Measurements from ENCODE around the gene MLH1. TPM values are rescaled to one million over a fixed set of nuclear protein-coding genes. Genes with fewer than 3 reads are reported as not detected.

MLH1 gene
- polyA plus RNA-seq (2013, experiment 1 of 2) = 28.8 TPM
- 29.0 TPM for polyA plus RNA-seq (2013, experiment 2 of 2)

- H3K9me3 ChIP-seq (replicated peaks in 1 of 2; ENCODE audit: control insufficient read depth in 2 of 2, insufficient read depth in 1 of 2, low read depth in 1 of 2, low read length in 2 of 2) = no peaks in the 10 kb centered on the region
- peak within 1 kb of the TSS; percentile 94 for H3K9ac ChIP-seq (ENCODE audit: low read depth, low read length, poor library complexity)
- H3K18ac ChIP-seq (ENCODE audit: low read length) = peak within 1 kb of the TSS; percentile 98
- H3K4me3 ChIP-seq (ENCODE audit: low read length in 2 of 2) = peak within 1 kb of the TSS; percentile 78 to 91
- peaks cover 5 to 73% of the 10 kb centered on the region in 2 donors for H3K36me3 ChIP-seq (replicated peaks in 1 of 2; ENCODE audit: control insufficient read depth in 2 of 2, insufficient read depth in 2 of 2, low read length in 2 of 2)
- no CpG with 5 or more reads among the region's 47 CpGs for WGBS, 2 donors (ENCODE audit: extremely low coverage in 2 of 2, insufficient read length in 2 of 2, insufficient replicate concordance in 1 of 2)
- no peak within 1 kb of the TSS for H2BK12ac ChIP-seq (ENCODE audit: low read length)
- H3K79me1 ChIP-seq (ENCODE audit: low read depth, low read length) = no peaks in the 10 kb centered on the region
- no peak within 1 kb of the TSS for H4K91ac ChIP-seq (ENCODE audit: low read depth, low read length, poor library complexity)
- no peaks in the 10 kb centered on the region for H3K27me3 ChIP-seq (ENCODE audit: control insufficient read depth in 3 of 3, insufficient read depth in 3 of 3, low read depth in 1 of 3, low read length in 3 of 3)
- H2AFZ ChIP-seq (ENCODE audit: low read length) = peak within 1 kb of the TSS; percentile 90
- peak within 1 kb of the TSS; percentile 92 for H3K27ac ChIP-seq (replicated peaks; ENCODE audit: low read length)
- no peak within 1 kb of the TSS for H4K8ac ChIP-seq (ENCODE audit: low read depth, low read length)
- H2BK120ac ChIP-seq (ENCODE audit: low read depth, low read length) = no peak within 1 kb of the TSS
- peak within 1 kb of the TSS; percentile 22 for H3K14ac ChIP-seq (ENCODE audit: low read length)
- peak within 1 kb of the TSS; percentile 68 for H2BK5ac ChIP-seq (ENCODE audit: low read length)
- no peak within 1 kb of the TSS for H3K4ac ChIP-seq (ENCODE audit: low read length)
- H2BK15ac ChIP-seq (ENCODE audit: low read length) = no peak within 1 kb of the TSS
- peak within 1 kb of the TSS; percentile 66 for H3K23ac ChIP-seq (ENCODE audit: low read depth, low read length, poor library complexity)
- peak within 1 kb of the TSS; percentile 48 for H3K4me2 ChIP-seq (ENCODE audit: insufficient read depth, low read length, poor library complexity, severe bottlenecking)
- peak; percentile 100 for DNase-seq (ENCODE audit: low spot score)
- peaks cover 2 to 14% of the 10 kb centered on the region in 2 donors for H3K4me1 ChIP-seq (ENCODE audit: control insufficient read depth in 2 of 2, insufficient read depth in 1 of 2, low read depth in 1 of 2, low read length in 2 of 2)
- peak within 1 kb of the TSS; percentile 9 for H2AK5ac ChIP-seq (ENCODE audit: low read depth, low read length)
Measured at GRCh38 chr3:36993326-36994283, at the start of gene MLH1. MLH1 (plus strand) TSS chr3:36993518; CDS start chr3:36993548, 30 bp downstream.

- peaks cover 10 to 21% of the 10 kb centered on the region in 2 donors for H3K9me3 ChIP-seq (replicated peaks in 1 of 2; ENCODE audit: control insufficient read depth in 2 of 2, insufficient read depth in 1 of 2, low read depth in 1 of 2, low read length in 2 of 2)
- no peak overlapping the region for H3K14ac ChIP-seq (ENCODE audit: low read length)
- peak overlapping the region; percentile 66 for H2AK5ac ChIP-seq (ENCODE audit: low read depth, low read length)
- H3K4me3 ChIP-seq (ENCODE audit: low read length in 2 of 2) = peak overlapping the region in 1 of 2 donors; percentile 79
- H4K91ac ChIP-seq (ENCODE audit: low read depth, low read length, poor library complexity) = no peak overlapping the region
- H3K18ac ChIP-seq (ENCODE audit: low read length) = peak overlapping the region; percentile 98
- peak overlapping the region; percentile 83 for H3K4me2 ChIP-seq (ENCODE audit: insufficient read depth, low read length, poor library complexity, severe bottlenecking)
- no peak overlapping the region for H3K4ac ChIP-seq (ENCODE audit: low read length)
- no CpG with 5 or more reads among the region's 10 CpGs for WGBS, 2 donors (ENCODE audit: extremely low coverage in 2 of 2, insufficient read length in 2 of 2, insufficient replicate concordance in 1 of 2)
- no peaks in the 10 kb centered on the region for H3K36me3 ChIP-seq (replicated peaks in 1 of 2; ENCODE audit: control insufficient read depth in 2 of 2, insufficient read depth in 2 of 2, low read length in 2 of 2)
- DNase-seq (ENCODE audit: low spot score) = no peak
- H3K27ac ChIP-seq (replicated peaks; ENCODE audit: low read length) = no peak overlapping the region
- peak overlapping the region; percentile 99 for H2BK15ac ChIP-seq (ENCODE audit: low read length)
- H3K27me3 ChIP-seq (ENCODE audit: control insufficient read depth in 3 of 3, insufficient read depth in 3 of 3, low read depth in 1 of 3, low read length in 3 of 3) = peaks cover 3 to 11% (median 3%) of the 10 kb centered on the region in 3 experiments
- no peak overlapping the region for H4K8ac ChIP-seq (ENCODE audit: low read depth, low read length)
- no peak overlapping the region for H2BK120ac ChIP-seq (ENCODE audit: low read depth, low read length)
- peaks cover 3% of the 10 kb centered on the region for H3K79me1 ChIP-seq (ENCODE audit: low read depth, low read length)
- H2BK12ac ChIP-seq (ENCODE audit: low read length) = no peak overlapping the region
- no peak overlapping the region for H3K23ac ChIP-seq (ENCODE audit: low read depth, low read length, poor library complexity)
- peak overlapping the region; percentile 80 for H2AFZ ChIP-seq (ENCODE audit: low read length)
- H3K4me1 ChIP-seq (ENCODE audit: control insufficient read depth in 2 of 2, insufficient read depth in 1 of 2, low read depth in 1 of 2, low read length in 2 of 2) = peaks cover 0 to 5% of the 10 kb centered on the region in 2 donors
- peak overlapping the region; percentile 95 for H3K9ac ChIP-seq (ENCODE audit: low read depth, low read length, poor library complexity)
- peak overlapping the region; percentile 54 for H2BK5ac ChIP-seq (ENCODE audit: low read length)
Measured at GRCh38 chr3:36943601-36944000, 49.7 kb upstream of the MLH1 start.

- H4K91ac ChIP-seq (ENCODE audit: low read depth, low read length, poor library complexity) = no peak overlapping the region
- H2BK5ac ChIP-seq (ENCODE audit: low read length) = peak overlapping the region; percentile 54
- peaks cover 0 to 5% of the 10 kb centered on the region in 2 donors for H3K4me1 ChIP-seq (ENCODE audit: control insufficient read depth in 2 of 2, insufficient read depth in 1 of 2, low read depth in 1 of 2, low read length in 2 of 2)
- peak overlapping the region; percentile 66 for H2AK5ac ChIP-seq (ENCODE audit: low read depth, low read length)
- peaks cover 10 to 21% of the 10 kb centered on the region in 2 donors for H3K9me3 ChIP-seq (replicated peaks in 1 of 2; ENCODE audit: control insufficient read depth in 2 of 2, insufficient read depth in 1 of 2, low read depth in 1 of 2, low read length in 2 of 2)
- H3K27ac ChIP-seq (replicated peaks; ENCODE audit: low read length) = no peak overlapping the region
- H3K9ac ChIP-seq (ENCODE audit: low read depth, low read length, poor library complexity) = peak overlapping the region; percentile 95
- peak overlapping the region; percentile 89 for H2BK120ac ChIP-seq (ENCODE audit: low read depth, low read length)
- H2BK12ac ChIP-seq (ENCODE audit: low read length) = peak overlapping the region; percentile 87
- peak overlapping the region; percentile 46 for H3K4ac ChIP-seq (ENCODE audit: low read length)
- H3K23ac ChIP-seq (ENCODE audit: low read depth, low read length, poor library complexity) = peak overlapping the region; percentile 77
- H4K8ac ChIP-seq (ENCODE audit: low read depth, low read length) = peak overlapping the region; percentile 98
- H3K27me3 ChIP-seq (ENCODE audit: control insufficient read depth in 3 of 3, insufficient read depth in 3 of 3, low read depth in 1 of 3, low read length in 3 of 3) = peaks cover 3 to 11% (median 3%) of the 10 kb centered on the region in 3 experiments
- H3K36me3 ChIP-seq (replicated peaks in 1 of 2; ENCODE audit: control insufficient read depth in 2 of 2, insufficient read depth in 2 of 2, low read length in 2 of 2) = no peaks in the 10 kb centered on the region
- H3K18ac ChIP-seq (ENCODE audit: low read length) = peak overlapping the region; percentile 98
- DNase-seq (ENCODE audit: low spot score) = peak; percentile 54
- H3K4me2 ChIP-seq (ENCODE audit: insufficient read depth, low read length, poor library complexity, severe bottlenecking) = peak overlapping the region; percentile 83
- peak overlapping the region; percentile 99 for H2BK15ac ChIP-seq (ENCODE audit: low read length)
- peaks cover 3% of the 10 kb centered on the region for H3K79me1 ChIP-seq (ENCODE audit: low read depth, low read length)
- H3K14ac ChIP-seq (ENCODE audit: low read length) = peak overlapping the region; percentile 77
- WGBS, 2 donors (ENCODE audit: extremely low coverage in 2 of 2, insufficient read length in 2 of 2, insufficient replicate concordance in 1 of 2) = no CpG with 5 or more reads among the region's 56 CpGs
- peak overlapping the region in 1 of 2 donors; percentile 79 for H3K4me3 ChIP-seq (ENCODE audit: low read length in 2 of 2)
- peak overlapping the region; percentile 80 for H2AFZ ChIP-seq (ENCODE audit: low read length)
Measured at GRCh38 chr3:36944012-36944640, 49.2 kb upstream of the MLH1 start.

Measured in neuronal stem cell (in vitro differentiated cells).